CD4-positive, alpha-beta T cell treated with Interleukin-4 for 1 hour (primary cell): ENCODE measurements around the gene RPL10L.

Source experiments
- DNase-seq, 2 donors: peaks; one replicate each; pipeline ENCODE4 v3.0.0-alpha.2; 2020 to 2022

The RPL10L gene

GRCh38 chr14:46651526-46652144 lies at the start of gene RPL10L:
RPL10L (minus strand) TSS chr14:46651781; CDS start chr14:46651736, 45 bp downstream.
- DNase-seq: no peak

- no peak for DNase-seq
Measured at GRCh38 chr14:46691819-46692218, 40.2 kb upstream of the RPL10L start.

- no peak for DNase-seq
Measured at GRCh38 chr14:46686652-46687051, 35.1 kb upstream of the RPL10L start.

- DNase-seq: no peak
Measured at GRCh38 chr14:46672128-46672527, 20.5 kb upstream of the RPL10L start.

GRCh38 chr14:46663382-46663781 lies 11.8 kb upstream of the RPL10L start:
- no peak for DNase-seq

- DNase-seq: no peak
Measured at GRCh38 chr14:46661728-46662127, 10.1 kb upstream of the RPL10L start.

- no peak for DNase-seq
Measured at GRCh38 chr14:46653031-46653755, 1.6 kb upstream of the RPL10L start.

- no peak for DNase-seq
Measured at GRCh38 chr14:46646796-46647195, 4.8 kb downstream of the RPL10L start.

GRCh38 chr14:46626876-46627275 lies 24.7 kb downstream of the RPL10L start:
- no peak for DNase-seq
